ENCODE measurements around the gene CDH13.

DNA sequence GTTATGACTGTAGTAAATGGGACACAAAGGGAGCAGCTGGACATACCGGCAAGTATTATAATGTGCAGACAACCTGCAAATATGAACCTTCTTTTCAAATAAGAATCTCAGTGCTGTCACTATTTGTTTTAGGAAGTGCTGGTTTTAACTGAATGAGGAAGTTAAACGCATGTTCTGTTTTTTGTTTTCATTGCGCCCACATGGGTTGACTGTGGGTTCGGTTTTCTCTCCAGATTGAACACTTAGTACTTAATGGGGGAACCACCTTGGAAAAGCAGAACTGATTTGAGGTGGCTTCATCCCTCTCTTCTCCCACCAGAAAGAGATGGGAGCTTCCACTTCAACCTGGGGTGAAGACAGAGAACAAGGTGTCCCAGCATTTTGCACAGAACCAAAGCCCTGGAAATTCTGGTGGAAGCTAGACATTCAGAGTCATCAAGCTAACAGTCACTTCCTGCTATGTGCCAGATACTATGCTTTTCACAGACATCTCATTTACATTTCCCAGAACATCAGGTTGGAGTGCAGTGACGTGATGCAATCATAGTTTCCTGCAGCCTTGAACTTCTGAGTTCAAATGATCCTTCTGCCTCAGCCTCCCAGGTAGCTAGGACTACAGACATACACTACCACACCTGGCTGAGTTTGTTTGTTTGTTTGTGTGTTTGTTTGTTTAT is 149.8 kb downstream of the CDH13 start:
- no peak for TF ChIP-seq GATA3 (IDR thresholded peaks at IDR 0.05; ENCODE audit: low read depth, low read length)
- TF ChIP-seq GATA2 (IDR thresholded peaks at IDR 0.05; ENCODE audit: low read depth, low read length), result no peak

All from SH-SY5Y (cell line).